ENCODE data around the gene EXOC2.

DNA sequence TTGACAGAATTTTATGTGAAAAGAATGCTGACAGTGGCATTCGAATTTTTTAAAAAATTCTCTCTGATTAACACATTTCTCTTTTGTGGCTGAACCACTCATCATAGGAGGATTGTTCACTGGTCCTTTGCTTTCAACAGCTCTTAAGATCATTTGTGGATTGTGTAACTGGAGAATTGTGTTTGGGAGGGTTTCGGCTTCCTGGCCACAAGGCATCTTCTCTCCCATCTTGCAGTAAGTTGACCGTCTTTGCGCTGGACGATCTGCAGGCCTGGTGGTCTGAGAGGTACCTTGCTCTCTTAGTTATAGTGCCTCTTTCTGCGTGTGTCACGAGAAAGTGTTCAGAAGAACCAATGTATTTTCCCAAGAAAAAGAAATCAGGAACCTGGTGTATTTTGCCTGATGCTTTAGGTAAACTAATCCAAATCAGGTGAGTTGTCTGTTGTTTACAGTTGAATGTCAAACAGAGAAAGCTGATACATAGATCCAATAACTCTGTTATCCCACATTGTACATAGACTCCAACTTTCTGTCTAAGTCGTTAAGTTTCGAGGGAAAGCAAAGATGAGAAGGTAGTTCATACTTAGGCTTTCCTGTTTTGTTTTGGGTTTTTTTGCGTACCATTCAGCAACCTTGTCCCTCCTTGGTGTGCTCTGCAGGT lies 14.8 kb upstream of the EXOC2 start:
- TF ChIP-seq, protein P1, sequence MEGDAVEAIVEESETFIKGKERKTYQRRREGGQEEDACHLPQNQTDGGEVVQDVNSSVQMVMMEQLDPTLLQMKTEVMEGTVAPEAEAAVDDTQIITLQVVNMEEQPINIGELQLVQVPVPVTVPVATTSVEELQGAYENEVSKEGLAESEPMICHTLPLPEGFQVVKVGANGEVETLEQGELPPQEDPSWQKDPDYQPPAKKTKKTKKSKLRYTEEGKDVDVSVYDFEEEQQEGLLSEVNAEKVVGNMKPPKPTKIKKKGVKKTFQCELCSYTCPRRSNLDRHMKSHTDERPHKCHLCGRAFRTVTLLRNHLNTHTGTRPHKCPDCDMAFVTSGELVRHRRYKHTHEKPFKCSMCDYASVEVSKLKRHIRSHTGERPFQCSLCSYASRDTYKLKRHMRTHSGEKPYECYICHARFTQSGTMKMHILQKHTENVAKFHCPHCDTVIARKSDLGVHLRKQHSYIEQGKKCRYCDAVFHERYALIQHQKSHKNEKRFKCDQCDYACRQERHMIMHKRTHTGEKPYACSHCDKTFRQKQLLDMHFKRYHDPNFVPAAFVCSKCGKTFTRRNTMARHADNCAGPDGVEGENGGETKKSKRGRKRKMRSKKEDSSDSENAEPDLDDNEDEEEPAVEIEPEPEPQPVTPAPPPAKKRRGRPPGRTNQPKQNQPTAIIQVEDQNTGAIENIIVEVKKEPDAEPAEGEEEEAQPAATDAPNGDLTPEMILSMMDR (IDR thresholded peaks at IDR 0.05; ENCODE audit: insufficient read depth, low read depth, low read length), result no peak
- no peak for TF ChIP-seq EZH2 (IDR thresholded peaks at IDR 0.05; ENCODE audit: insufficient read depth, low read length)
